OCI-LY1 (cell line): Measurements from ENCODE around the gene NPAS3.

Source experiments
- CTCF ChIP-seq: fragments of 200-600 bp; sonication (generic), shearing (Covaris generic); IDR thresholded peaks from 2 replicates; pipeline ENCODE4 v1.5.1; 2017; ENCODE audit warnings: mild to moderate bottlenecking, antibody characterized with exemption, low read length, moderate library complexity, mixed read lengths
- EZH2 ChIP-seq: fragments of 200-600 bp; sonication (generic), shearing (Covaris generic); IDR thresholded peaks from 2 replicates; pipeline ENCODE4 v1.8.0; 2017; ENCODE audit warnings: borderline replicate concordance, mixed run types, mild to moderate bottlenecking, antibody characterized with exemption, low read length, moderate library complexity, mixed read lengths

DNA sequence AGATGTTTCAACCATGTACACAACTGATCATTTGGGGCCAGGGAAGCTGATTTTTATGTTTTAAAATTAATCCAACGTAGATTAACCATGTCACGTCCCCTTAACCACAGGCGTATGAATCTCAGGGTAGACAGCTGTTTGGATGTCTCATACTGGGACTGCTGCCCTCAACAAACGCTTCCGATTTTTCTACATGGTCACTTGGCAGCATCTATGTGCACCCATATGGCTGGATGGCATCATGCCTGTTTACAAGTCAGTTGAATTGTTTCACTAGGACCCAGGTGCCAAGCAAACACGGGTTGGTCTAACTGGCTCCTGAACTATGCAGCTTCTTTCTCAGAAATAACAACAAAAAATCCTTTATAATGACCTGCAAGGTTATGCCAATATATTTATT lies 393.8 kb downstream of the NPAS3 start:
- TF ChIP-seq CTCF (no peak), EZH2 (no peak)
